Liver (tissue), 9 donors: ENCODE measurements around the gene PMM1. TPM values are rescaled to one million over a fixed set of nuclear protein-coding genes. Genes with fewer than 3 reads are reported as not detected.

Experiments used
- DNase-seq: peaks from one replicate; pipeline ENCODE4 v3.0.0-alpha.2; 2017; ENCODE audit warnings: low spot score
- H3K27ac ChIP-seq, 2 donors: one replicate each; pipeline ENCODE4 v1.7.0; 2013; ENCODE audit warnings: inconsistent platforms in 2 of 2, low read length in 2 of 2, control low read depth in 1 of 2, low read depth in 1 of 2, mild to moderate bottlenecking in 1 of 2
- H3K27me3 ChIP-seq, 4 donors: one replicate each; pipeline versions ENCODE4 v1.6.1 to v1.7.0; 2013; ENCODE audit warnings: low read length in 3 of 4, inconsistent platforms in 1 of 4, mild to moderate bottlenecking in 1 of 4, moderate library complexity in 1 of 4; ENCODE audit not compliant: control insufficient read depth in 4 of 4, insufficient read depth in 4 of 4
- H3K36me3 ChIP-seq, 4 donors: one replicate each; pipeline versions ENCODE4 v1.6.1 to v1.7.0; 2013; ENCODE audit warnings: low read length in 3 of 4, mild to moderate bottlenecking in 3 of 4, low read depth in 1 of 4, moderate library complexity in 1 of 4; ENCODE audit not compliant: control insufficient read depth in 4 of 4, insufficient read depth in 3 of 4
- H3K4me1 ChIP-seq, 4 donors: one replicate each; pipeline versions ENCODE4 v1.6.1 to v1.7.0; 2013; ENCODE audit warnings: low read length in 3 of 4, mild to moderate bottlenecking in 3 of 4, moderate library complexity in 1 of 4; ENCODE audit not compliant: control insufficient read depth in 4 of 4, insufficient read depth in 4 of 4
- H3K4me3 ChIP-seq, 3 donors: one replicate each; pipeline versions ENCODE4 v1.6.1 to v1.7.0; 2013; ENCODE audit warnings: low read length in 3 of 3, control low read depth in 1 of 3, low read depth in 1 of 3, mild to moderate bottlenecking in 1 of 3
- H3K9ac ChIP-seq, 2 donors: one replicate each; pipeline ENCODE4 v1.7.0; 2013; ENCODE audit warnings: low read length in 2 of 2, mild to moderate bottlenecking in 2 of 2, moderate library complexity in 2 of 2, control low read depth in 1 of 2, low read depth in 1 of 2
- H3K9me3 ChIP-seq, 4 donors: one replicate each; pipeline versions ENCODE4 v1.6.1 to v1.7.0; 2013; ENCODE audit warnings: low read length in 3 of 4; ENCODE audit not compliant: control insufficient read depth in 4 of 4
- ATF3 ChIP-seq: IDR thresholded peaks from 2 replicates; pipeline ENCODE4 v1.6.1; 2016; ENCODE audit warnings: antibody characterized with exemption
- CTCF ChIP-seq: fragments of 150-350 bp; IDR thresholded peaks from 2 replicates; pipeline ENCODE4 v1.5.1; 2017; ENCODE audit warnings: improper control_type of control experiment, low read depth, low read length; ENCODE audit not compliant: missing input control
- EGR1 ChIP-seq, 2 donors: IDR thresholded peaks; 2 replicates each; pipeline ENCODE4 v1.6.1; 2016 to 2018; ENCODE audit warnings: antibody characterized with exemption in 2 of 2, low read depth in 2 of 2
- FOXA1 ChIP-seq: IDR thresholded peaks from 2 replicates; pipeline ENCODE4 v1.6.1; 2016; ENCODE audit warnings: antibody characterized with exemption
- FOXA2 ChIP-seq: IDR thresholded peaks from 2 replicates; pipeline ENCODE4 v1.6.1; 2016; ENCODE audit warnings: antibody characterized with exemption
- GABPA ChIP-seq, 2 donors: IDR thresholded peaks in 1 of 2; conservative IDR thresholded peaks in 1 of 2; 2 replicates each; pipeline ENCODE4 v1.6.1; 2016; ENCODE audit warnings: antibody characterized with exemption in 2 of 2, mild to moderate bottlenecking in 1 of 2, moderate library complexity in 1 of 2
- HNF4A ChIP-seq, 2 donors: conservative IDR thresholded peaks; 2 replicates each; pipeline ENCODE4 v1.6.1; 2016; ENCODE audit warnings: antibody characterized with exemption in 2 of 2, mild to moderate bottlenecking in 2 of 2
- HNF4G ChIP-seq: IDR thresholded peaks from 2 replicates; pipeline ENCODE4 v1.6.1; 2016; ENCODE audit warnings: antibody characterized with exemption
- JUND ChIP-seq, 2 donors: IDR thresholded peaks; 2 replicates each; pipeline ENCODE4 v1.6.1; 2016; ENCODE audit warnings: antibody characterized with exemption in 2 of 2
- MAX ChIP-seq: IDR thresholded peaks from 2 replicates; pipeline ENCODE4 v1.6.1; 2016; ENCODE audit warnings: antibody characterized with exemption
- NR2F2 ChIP-seq: IDR thresholded peaks from 2 replicates; pipeline ENCODE4 v1.6.1; 2016; ENCODE audit warnings: antibody characterized with exemption
- RAD21 ChIP-seq, 2 donors: IDR thresholded peaks; 2 replicates each; pipeline ENCODE4 v1.6.1; 2016; ENCODE audit warnings: antibody characterized with exemption in 2 of 2, mild to moderate bottlenecking in 2 of 2
- RXRA ChIP-seq, 2 donors: IDR thresholded peaks; 2 replicates each; pipeline ENCODE4 v1.6.1; 2017 to 2018; ENCODE audit warnings: antibody characterized with exemption in 2 of 2, mild to moderate bottlenecking in 1 of 2
- SP1 ChIP-seq: IDR thresholded peaks from 2 replicates; pipeline ENCODE4 v1.6.1; 2018; ENCODE audit warnings: antibody characterized with exemption, mild to moderate bottlenecking
- WGBS: extraction: QIAGEN DNeasy Blood & Tissue Kit; methylation state at CpG from one replicate; pipeline ENCODE4 v1.1.7; 2013; 5-methylcytosine and 5-hydroxymethylcytosine counted together
- polyA plus RNA-seq, 2 donors: library from polyadenylated mRNA; stranded (reverse) in 1 of 2; unstranded in 1 of 2; fragments of 200-250 nt in 1 of 2; fragments of >200 nt in 1 of 2; fragmentation: Nextera tagmentation in 1 of 2; extraction: Ambion mirVana in 1 of 2; gene quantifications; one replicate each; pipeline versions ENCODE4 v1.2.1 to v1.2.3, GENCODE V29; 2013 to 2015
- total RNA-seq, 2 donors: library from RNA; depleted of rRNA; stranded (reverse); fragments of >200 nt; gene quantifications; one replicate each; pipeline ENCODE4 v1.2.3, GENCODE V29; 2014
- TF ChIP-seq, protein P1 (sequence below): IDR thresholded peaks from 2 replicates; pipeline ENCODE4 v1.6.1; 2016; ENCODE audit warnings: antibody characterized with exemption
- TF ChIP-seq, protein P2 (sequence below): IDR thresholded peaks from 2 replicates; pipeline ENCODE4 v1.6.1; 2016; ENCODE audit warnings: antibody characterized with exemption, mild to moderate bottlenecking
- donor health status: healthy.
- donor health status: healthy.
- donor health status: healthy.
- donor health status: healthy.
- donor health status: healthy.

PMM1 gene
- total and polyA plus RNA-seq, 4 donors, result 24.9 to 50.2 (median 32.6) TPM

- TF ChIP-seq CTCF (no peak), HNF4A (conservative IDR thresholded peaks at IDR 0.05) (no peak), HNF4G (no peak), GABPA (IDR thresholded peaks at IDR 0.05 in 1 of 2, conservative IDR thresholded peaks at IDR 0.05 in 1 of 2) (no peak), FOXA2 (no peak), FOXA1 (no peak), RAD21 (IDR thresholded peaks at IDR 0.05) (no peak)
Observed at GRCh38 chr22:41598891-41599635, 9.4 kb upstream of the PMM1 start (continued).

DNA sequence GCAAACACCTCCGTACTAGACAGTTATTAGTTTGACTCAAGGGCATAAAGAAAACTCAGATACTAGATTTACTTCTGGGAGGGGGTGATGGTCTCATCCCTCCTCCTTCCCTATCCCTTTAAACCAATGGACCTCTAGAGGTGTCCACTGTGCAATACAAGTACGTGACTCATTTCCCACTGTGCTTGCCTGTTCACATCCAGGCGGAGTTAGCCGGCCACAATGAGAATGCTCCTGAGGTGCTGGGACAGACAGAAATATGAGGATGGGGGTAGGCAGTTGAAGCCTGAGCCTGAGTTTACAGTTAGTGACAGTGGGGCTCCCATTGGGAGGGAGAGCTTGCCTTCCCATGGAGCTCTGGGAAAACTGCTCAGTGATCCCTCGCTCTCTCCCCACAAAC is 8.4 kb upstream of the PMM1 start:
- Histone ChIP-seq H3K27me3 (no peaks in the 10 kb centered on the region), H3K9me3 (no peaks in the 10 kb centered on the region), H3K9ac (no peak overlapping the region), H3K36me3 (peaks cover 11 to 26% (median 25%) of the 10 kb centered on the region in 4 donors), H3K4me1 (peaks cover 0 to 12% (median 5%) of the 10 kb centered on the region in 4 donors), H3K4me3 (no peak overlapping the region), H3K27ac (no peak overlapping the region)
- WGBS, result 92% methylated on average over 5 of the region's 5 CpGs
- TF ChIP-seq RXRA (IDR thresholded peaks at IDR 0.05) (no peak), SP1 (no peak), JUND (IDR thresholded peaks at IDR 0.05) (no peak), EGR1 (IDR thresholded peaks at IDR 0.05; ENCODE audit: low read depth in 2 of 2) (no peak), CTCF (no peak), MAX (no peak), FOXA2 (no peak), RAD21 (IDR thresholded peaks at IDR 0.05) (no peak), NR2F2 (no peak), ATF3 (no peak)
- TF ChIP-seq, protein P1, sequence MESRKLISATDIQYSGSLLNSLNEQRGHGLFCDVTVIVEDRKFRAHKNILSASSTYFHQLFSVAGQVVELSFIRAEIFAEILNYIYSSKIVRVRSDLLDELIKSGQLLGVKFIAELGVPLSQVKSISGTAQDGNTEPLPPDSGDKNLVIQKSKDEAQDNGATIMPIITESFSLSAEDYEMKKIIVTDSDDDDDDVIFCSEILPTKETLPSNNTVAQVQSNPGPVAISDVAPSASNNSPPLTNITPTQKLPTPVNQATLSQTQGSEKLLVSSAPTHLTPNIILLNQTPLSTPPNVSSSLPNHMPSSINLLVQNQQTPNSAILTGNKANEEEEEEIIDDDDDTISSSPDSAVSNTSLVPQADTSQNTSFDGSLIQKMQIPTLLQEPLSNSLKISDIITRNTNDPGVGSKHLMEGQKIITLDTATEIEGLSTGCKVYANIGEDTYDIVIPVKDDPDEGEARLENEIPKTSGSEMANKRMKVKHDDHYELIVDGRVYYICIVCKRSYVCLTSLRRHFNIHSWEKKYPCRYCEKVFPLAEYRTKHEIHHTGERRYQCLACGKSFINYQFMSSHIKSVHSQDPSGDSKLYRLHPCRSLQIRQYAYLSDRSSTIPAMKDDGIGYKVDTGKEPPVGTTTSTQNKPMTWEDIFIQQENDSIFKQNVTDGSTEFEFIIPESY, result no peak
- TF ChIP-seq, protein P2, sequence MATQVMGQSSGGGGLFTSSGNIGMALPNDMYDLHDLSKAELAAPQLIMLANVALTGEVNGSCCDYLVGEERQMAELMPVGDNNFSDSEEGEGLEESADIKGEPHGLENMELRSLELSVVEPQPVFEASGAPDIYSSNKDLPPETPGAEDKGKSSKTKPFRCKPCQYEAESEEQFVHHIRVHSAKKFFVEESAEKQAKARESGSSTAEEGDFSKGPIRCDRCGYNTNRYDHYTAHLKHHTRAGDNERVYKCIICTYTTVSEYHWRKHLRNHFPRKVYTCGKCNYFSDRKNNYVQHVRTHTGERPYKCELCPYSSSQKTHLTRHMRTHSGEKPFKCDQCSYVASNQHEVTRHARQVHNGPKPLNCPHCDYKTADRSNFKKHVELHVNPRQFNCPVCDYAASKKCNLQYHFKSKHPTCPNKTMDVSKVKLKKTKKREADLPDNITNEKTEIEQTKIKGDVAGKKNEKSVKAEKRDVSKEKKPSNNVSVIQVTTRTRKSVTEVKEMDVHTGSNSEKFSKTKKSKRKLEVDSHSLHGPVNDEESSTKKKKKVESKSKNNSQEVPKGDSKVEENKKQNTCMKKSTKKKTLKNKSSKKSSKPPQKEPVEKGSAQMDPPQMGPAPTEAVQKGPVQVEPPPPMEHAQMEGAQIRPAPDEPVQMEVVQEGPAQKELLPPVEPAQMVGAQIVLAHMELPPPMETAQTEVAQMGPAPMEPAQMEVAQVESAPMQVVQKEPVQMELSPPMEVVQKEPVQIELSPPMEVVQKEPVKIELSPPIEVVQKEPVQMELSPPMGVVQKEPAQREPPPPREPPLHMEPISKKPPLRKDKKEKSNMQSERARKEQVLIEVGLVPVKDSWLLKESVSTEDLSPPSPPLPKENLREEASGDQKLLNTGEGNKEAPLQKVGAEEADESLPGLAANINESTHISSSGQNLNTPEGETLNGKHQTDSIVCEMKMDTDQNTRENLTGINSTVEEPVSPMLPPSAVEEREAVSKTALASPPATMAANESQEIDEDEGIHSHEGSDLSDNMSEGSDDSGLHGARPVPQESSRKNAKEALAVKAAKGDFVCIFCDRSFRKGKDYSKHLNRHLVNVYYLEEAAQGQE, result no peak
- no peak for DNase-seq
